Tibial nerve (tissue), 4 donors: ENCODE data around the gene KRIT1.

Experiments used
- EP300 ChIP-seq, 2 donors: sonication (generic); formaldehyde crosslinking; IDR thresholded peaks; one replicate each; pipeline ENCODE4 v1.6.1; 2017; ENCODE audit warnings: antibody characterized with exemption in 2 of 2, mild to moderate bottlenecking in 1 of 2
- POLR2A ChIP-seq, 2 donors: fragments of 450-650 bp; IDR thresholded peaks; one replicate each; pipeline ENCODE4 v1.6.1; 2017; ENCODE audit warnings: antibody characterized with exemption in 2 of 2, mild to moderate bottlenecking in 2 of 2, moderate library complexity in 2 of 2
- TF ChIP-seq, protein P1 (sequence below), 5 experiments: fragments of 200-600 bp in 3 of 5; fragments of 450-650 bp in 2 of 5; sonication (generic) in 3 of 5; IDR thresholded peaks; one replicate each; pipeline ENCODE4 v1.5.1; 2016 to 2019; ENCODE audit warnings: antibody characterized with exemption in 5 of 5, mild to moderate bottlenecking in 3 of 5, moderate library complexity in 2 of 5

DNA sequence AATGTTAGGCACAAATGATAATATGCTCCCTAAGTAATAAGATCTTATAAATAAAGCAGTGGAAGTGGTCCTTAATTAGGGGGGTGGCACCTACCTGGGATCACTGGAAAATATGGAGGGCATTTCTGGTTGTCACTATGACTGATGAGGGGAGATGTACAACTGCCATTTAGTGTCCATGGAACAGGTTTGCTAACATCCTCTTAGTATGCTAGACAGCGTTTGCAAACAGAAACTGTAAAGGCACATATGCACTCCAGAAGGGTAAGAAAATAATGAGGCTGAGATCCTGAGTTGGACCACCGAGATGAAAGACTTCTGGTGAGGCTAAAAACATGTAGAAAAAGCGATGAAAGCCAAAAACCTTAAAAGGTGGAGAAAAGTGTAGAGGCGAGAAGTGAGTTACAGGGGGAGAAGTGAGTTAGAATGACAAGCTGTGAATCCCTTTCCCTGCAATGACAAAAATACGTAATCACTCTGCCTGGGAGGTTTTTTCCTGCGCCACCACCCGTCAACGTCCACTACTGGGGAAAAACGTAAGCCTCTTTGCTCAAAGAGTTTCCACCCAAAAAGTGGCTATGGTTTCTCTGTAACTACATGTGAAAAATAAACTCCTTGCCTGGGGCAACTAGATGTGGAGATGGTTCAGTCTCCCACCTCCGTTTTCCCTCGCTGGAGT, 767 bp downstream of the KRIT1 start:
- TF ChIP-seq EP300 (IDR thresholded peaks at IDR 0.05) = no peak
- no peak for TF ChIP-seq POLR2A (IDR thresholded peaks at IDR 0.05)
- TF ChIP-seq, protein P1, sequence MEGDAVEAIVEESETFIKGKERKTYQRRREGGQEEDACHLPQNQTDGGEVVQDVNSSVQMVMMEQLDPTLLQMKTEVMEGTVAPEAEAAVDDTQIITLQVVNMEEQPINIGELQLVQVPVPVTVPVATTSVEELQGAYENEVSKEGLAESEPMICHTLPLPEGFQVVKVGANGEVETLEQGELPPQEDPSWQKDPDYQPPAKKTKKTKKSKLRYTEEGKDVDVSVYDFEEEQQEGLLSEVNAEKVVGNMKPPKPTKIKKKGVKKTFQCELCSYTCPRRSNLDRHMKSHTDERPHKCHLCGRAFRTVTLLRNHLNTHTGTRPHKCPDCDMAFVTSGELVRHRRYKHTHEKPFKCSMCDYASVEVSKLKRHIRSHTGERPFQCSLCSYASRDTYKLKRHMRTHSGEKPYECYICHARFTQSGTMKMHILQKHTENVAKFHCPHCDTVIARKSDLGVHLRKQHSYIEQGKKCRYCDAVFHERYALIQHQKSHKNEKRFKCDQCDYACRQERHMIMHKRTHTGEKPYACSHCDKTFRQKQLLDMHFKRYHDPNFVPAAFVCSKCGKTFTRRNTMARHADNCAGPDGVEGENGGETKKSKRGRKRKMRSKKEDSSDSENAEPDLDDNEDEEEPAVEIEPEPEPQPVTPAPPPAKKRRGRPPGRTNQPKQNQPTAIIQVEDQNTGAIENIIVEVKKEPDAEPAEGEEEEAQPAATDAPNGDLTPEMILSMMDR (IDR thresholded peaks at IDR 0.05) = no peak
